GM12864 (cell line): Measurements from ENCODE around the gene MIA.

ENCODE experiments used
- DNase-seq: peaks from one replicate; pipeline ENCODE4 v3.0.0-alpha.2; 2011; ENCODE audit warnings: low read depth
- H3K4me3 ChIP-seq: 2 replicates; pipeline ENCODE4 v1.5.1; 2011; ENCODE audit warnings: mild to moderate bottlenecking, low read depth, low read length, control low read depth
- TF ChIP-seq, protein P1 (sequence below): IDR thresholded peaks from 2 replicates; pipeline ENCODE4 v1.5.1; 2011; ENCODE audit warnings: low read depth, mild to moderate bottlenecking, moderate library complexity, low read length, control low read depth, inconsistent platforms; ENCODE audit errors: missing control alignments

MIA gene

DNA sequence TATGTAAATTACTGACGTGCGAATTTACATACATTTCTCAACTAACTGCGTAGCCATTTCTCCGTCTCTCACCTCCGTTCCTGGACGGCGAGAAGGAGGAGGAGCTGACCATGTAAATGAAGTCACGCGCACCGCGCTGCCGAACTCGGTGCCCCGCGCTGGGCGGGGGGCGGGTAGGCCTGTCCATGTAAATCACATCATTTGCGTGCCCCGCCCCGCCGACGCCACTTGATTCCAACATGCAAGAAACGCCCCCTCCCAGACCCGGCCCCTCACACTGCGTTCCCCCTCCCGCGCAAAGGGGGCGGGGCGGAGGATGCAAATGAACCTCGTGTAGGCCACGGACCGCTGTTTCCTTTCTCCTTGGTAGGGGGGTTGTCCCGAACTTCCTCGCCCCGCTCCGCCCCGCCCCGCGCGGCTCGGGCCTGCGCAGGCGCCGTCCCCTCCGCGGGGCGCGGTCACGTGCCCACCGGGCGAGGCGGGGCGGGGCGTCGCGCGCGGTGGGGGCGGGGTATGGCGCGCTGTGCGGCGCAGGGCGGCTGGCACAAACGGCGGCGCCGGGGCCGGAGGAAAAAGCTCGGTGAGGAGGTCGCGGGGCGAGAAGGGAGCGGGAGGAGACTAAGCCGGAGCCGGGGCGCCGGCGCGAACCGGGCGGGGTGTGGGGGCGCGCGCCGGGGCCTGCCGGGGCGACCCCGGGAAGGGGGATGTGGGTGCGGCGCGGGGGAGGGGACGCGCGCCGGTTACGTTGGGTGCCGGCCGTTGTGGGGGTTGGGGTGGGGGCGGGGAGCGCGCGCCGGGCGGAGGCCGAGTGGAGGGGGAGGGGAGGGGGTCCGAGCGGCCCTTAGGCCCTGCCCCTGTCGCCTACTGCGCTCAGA lies 23.6 kb downstream of the MIA start, which contains the start of gene EGLN2:
EGLN2 (plus strand) TSS at position 509 of the 875 bp plus-strand sequence. CDS start 1,382 bp downstream, outside the sequence.
- peak; percentile 99 for DNase-seq
- peak within 1 kb of the TSS; percentile 76 for H3K4me3 ChIP-seq
- TF ChIP-seq, protein P1, sequence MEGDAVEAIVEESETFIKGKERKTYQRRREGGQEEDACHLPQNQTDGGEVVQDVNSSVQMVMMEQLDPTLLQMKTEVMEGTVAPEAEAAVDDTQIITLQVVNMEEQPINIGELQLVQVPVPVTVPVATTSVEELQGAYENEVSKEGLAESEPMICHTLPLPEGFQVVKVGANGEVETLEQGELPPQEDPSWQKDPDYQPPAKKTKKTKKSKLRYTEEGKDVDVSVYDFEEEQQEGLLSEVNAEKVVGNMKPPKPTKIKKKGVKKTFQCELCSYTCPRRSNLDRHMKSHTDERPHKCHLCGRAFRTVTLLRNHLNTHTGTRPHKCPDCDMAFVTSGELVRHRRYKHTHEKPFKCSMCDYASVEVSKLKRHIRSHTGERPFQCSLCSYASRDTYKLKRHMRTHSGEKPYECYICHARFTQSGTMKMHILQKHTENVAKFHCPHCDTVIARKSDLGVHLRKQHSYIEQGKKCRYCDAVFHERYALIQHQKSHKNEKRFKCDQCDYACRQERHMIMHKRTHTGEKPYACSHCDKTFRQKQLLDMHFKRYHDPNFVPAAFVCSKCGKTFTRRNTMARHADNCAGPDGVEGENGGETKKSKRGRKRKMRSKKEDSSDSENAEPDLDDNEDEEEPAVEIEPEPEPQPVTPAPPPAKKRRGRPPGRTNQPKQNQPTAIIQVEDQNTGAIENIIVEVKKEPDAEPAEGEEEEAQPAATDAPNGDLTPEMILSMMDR: no peak

DNA sequence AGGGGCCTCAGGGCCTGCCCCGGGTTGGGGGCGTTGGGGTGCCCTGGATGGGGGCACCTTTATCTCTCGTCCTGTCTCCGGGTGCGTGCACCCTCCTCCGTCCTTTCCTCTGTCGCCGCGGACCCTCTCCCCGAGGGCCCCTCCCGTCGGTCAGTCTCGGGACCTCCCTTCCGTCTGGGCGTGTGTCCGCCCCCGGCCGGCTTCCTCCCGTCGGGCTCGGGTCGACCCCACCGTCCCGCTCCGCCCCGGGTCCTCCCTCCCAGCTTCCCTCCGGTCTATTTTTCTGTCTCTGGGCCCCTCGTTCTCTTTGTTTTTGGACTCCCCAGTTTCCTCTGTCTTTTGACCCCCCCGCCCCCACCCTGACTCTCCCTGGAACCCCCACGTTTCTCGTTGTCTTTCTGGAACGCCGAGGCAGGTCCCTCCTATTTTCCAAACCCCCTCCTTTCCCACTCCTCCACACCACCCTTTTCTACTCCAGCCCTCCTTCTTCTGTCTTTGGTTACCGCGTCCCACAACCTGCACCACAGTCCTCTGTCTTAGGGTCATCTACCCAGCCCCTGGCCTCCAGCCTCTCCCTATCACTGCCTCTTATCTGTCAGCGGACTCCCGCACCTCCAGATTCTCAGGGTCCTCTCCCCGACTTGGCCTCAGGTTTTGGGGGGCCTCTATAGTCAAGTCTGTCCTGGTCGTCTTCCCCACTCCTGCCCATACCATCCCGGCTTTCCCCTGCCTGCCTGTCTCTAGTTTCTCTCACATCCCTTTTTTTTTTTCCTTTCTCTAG lies 24.4 kb downstream of the MIA start:
- no peak for DNase-seq
- TF ChIP-seq, protein P1: no peak

DNA sequence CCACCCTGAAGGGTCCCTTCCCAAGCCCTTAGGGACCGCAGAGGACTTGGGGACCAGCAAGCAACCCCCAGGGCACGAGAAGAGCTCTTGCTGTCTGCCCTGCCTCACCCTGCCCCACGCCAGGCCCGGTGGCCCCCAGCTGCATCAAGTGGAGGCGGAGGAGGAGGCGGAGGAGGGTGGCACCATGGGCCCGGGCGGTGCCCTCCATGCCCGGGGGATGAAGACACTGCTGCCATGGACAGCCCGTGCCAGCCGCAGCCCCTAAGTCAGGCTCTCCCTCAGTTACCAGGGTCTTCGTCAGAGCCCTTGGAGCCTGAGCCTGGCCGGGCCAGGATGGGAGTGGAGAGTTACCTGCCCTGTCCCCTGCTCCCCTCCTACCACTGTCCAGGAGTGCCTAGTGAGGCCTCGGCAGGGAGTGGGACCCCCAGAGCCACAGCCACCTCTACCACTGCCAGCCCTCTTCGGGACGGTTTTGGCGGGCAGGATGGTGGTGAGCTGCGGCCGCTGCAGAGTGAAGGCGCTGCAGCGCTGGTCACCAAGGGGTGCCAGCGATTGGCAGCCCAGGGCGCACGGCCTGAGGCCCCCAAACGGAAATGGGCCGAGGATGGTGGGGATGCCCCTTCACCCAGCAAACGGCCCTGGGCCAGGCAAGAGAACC lies 25.1 kb downstream of the MIA start:
- H3K4me3 ChIP-seq: peak overlapping the region; percentile 76
- TF ChIP-seq, protein P1: no peak
- DNase-seq: no peak

More for the DNA sequence above, 24.4 kb downstream of the MIA start:
- H3K4me3 ChIP-seq: peak overlapping the region; percentile 76

GRCh38 chr19:40800997-40801377 lies 25.7 kb downstream of the MIA start:
- TF ChIP-seq, protein P1: no peak
- no peak for DNase-seq
- H3K4me3 ChIP-seq: peak overlapping the region; percentile 76

DNA sequence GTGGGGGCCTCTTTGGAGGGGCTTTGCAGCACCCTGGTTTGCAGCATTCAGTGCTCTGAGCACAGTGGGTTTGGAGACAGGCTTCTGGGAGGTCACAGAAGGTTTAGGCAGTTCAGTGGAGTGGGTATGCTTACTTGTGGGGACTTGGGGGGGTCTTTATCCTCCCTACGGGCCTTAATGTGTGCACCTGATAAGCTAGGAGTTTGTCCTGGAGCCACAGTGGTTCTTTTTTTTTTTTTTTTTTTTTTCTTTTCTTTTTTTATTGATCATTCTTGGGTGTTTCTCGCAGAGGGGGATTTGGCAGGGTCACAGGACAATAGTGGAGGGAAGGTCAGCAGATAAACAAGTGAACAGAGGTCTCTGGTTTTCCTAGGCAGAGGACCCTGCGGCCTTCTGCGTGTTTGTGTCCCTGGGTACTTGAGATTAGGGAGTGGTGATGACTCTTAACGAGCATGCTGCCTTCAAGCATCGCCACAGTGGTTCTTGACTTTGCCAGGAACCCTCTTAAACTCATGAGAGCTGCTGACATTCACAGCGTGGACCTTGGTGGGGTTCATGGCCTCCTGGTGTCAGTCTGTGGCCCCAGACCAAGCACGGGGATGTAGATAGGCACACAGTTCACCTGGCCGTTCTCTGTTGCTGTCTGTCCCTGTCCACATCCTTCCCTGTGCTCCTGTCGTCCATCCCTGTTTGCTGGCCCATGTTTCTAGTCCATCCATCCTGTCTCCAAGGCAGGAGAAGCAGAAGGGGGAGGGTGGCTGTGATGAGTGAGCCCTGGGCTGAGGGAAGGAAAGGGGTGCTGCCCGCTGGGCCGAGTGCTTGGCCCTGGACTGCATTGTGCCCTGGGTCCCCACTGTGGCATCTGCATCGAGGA lies 26.3 kb downstream of the MIA start:
- TF ChIP-seq, protein P1: no peak
- DNase-seq: no peak
- H3K4me3 ChIP-seq: peak overlapping the region; percentile 44
